Measurements from ENCODE around the gene GNAQ.

DNA sequence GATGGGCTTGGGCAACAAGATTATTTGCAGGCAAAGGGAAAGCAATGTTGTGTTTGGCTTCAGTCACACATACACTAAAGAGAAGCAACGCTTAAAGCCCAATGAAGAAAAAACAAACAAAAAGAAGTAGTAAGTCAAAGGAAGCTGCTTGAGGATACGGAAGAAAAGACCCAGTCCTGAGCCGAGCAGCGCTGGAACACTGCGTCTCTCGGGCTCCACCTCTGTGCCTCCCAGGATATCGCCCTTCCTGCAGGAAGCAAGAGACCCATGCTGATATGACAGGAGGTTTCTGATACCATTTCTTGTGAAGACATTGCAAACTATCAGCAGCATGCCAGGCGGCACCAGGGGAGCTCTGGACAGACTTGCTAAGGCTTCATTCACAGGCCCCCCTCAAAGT is 9.9 kb downstream of the GNAQ start:
- TF ChIP-seq POLR2A (IDR thresholded peaks at IDR 0.05): no peak
- TF ChIP-seq, protein P1, sequence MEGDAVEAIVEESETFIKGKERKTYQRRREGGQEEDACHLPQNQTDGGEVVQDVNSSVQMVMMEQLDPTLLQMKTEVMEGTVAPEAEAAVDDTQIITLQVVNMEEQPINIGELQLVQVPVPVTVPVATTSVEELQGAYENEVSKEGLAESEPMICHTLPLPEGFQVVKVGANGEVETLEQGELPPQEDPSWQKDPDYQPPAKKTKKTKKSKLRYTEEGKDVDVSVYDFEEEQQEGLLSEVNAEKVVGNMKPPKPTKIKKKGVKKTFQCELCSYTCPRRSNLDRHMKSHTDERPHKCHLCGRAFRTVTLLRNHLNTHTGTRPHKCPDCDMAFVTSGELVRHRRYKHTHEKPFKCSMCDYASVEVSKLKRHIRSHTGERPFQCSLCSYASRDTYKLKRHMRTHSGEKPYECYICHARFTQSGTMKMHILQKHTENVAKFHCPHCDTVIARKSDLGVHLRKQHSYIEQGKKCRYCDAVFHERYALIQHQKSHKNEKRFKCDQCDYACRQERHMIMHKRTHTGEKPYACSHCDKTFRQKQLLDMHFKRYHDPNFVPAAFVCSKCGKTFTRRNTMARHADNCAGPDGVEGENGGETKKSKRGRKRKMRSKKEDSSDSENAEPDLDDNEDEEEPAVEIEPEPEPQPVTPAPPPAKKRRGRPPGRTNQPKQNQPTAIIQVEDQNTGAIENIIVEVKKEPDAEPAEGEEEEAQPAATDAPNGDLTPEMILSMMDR (IDR thresholded peaks at IDR 0.05): no peak

All from lower leg skin (tissue), 3 donors.